Endometrial microvascular endothelial cells (primary cell): ENCODE results near the gene BTBD9. TPM values are rescaled to one million over a fixed set of nuclear protein-coding genes. Genes with fewer than 3 reads are reported as not detected.
"Not testable (repeated sequence)": the region's sequence is repeated elsewhere in the genome, so short reads cannot be mapped to it uniquely, and the experiment has no call there.

Experiments
- in situ Hi-C: cut with HindIII; loops from 2 replicates; pipeline ENCODE4 v1.10.0; 2017; ENCODE audit warnings: low sequenced_read_pairs, low pct_unique_long_range_greater_than_20kb; ENCODE audit errors: inconsistent ontology term
- total RNA-seq: library from RNA; depleted of rRNA; stranded (reverse); fragments of >200 nt; gene quantifications from one replicate; pipeline ENCODE4 v1.2.3, GENCODE V29; 2015; ENCODE audit errors: inconsistent ontology term

BTBD9 gene
- total RNA-seq, 1 donor from 2014 or later = 6.4 TPM

- in situ Hi-C loops = not testable (repeated sequence)
Observed at GRCh38 chr6:38347829-38348228, 291.9 kb downstream of the BTBD9 start.

GRCh38 chr6:38346291-38347079 lies 293.2 kb downstream of the BTBD9 start:
- in situ Hi-C loops = no loop called here

- in situ Hi-C loops = no loop called here
Observed at GRCh38 chr6:38345586-38345985, 294.1 kb downstream of the BTBD9 start.

- in situ Hi-C loops = no loop called here
Observed at GRCh38 chr6:38341496-38341895, 298.2 kb downstream of the BTBD9 start.

- in situ Hi-C loops = no loop called here
Observed at GRCh38 chr6:38339914-38340313, 299.8 kb downstream of the BTBD9 start.

- in situ Hi-C loops = no loop called here
Observed at GRCh38 chr6:38337819-38338465, 301.8 kb downstream of the BTBD9 start.

GRCh38 chr6:38336922-38337321 lies 302.8 kb downstream of the BTBD9 start:
- in situ Hi-C loops = no loop called here

GRCh38 chr6:38326837-38327236 lies 312.9 kb downstream of the BTBD9 start:
- in situ Hi-C loops = no loop called here

- in situ Hi-C loops = no loop called here
Observed at GRCh38 chr6:38323216-38323615, 316.5 kb downstream of the BTBD9 start.

GRCh38 chr6:38322138-38322537 lies 317.6 kb downstream of the BTBD9 start:
- in situ Hi-C loops = no loop called here

- in situ Hi-C loops = no loop called here
Observed at GRCh38 chr6:38320843-38321242, 318.9 kb downstream of the BTBD9 start.

- in situ Hi-C loops = no loop called here
Observed at GRCh38 chr6:38320358-38320757, 319.4 kb downstream of the BTBD9 start.

GRCh38 chr6:38319256-38320212 lies 320.2 kb downstream of the BTBD9 start:
- in situ Hi-C loops = no loop called here

- in situ Hi-C loops = no loop called here
Observed at GRCh38 chr6:38316099-38316868, 323.4 kb downstream of the BTBD9 start.

GRCh38 chr6:38311201-38311600 lies 328.5 kb downstream of the BTBD9 start:
- in situ Hi-C loops = no loop called here

GRCh38 chr6:38310061-38310460 lies 329.7 kb downstream of the BTBD9 start:
- in situ Hi-C loops = no loop called here

- in situ Hi-C loops = no loop called here
Observed at GRCh38 chr6:38307740-38308139, 332.0 kb downstream of the BTBD9 start.

GRCh38 chr6:38306931-38307330 lies 332.8 kb downstream of the BTBD9 start:
- in situ Hi-C loops = no loop called here
